GM12864 (cell line): ENCODE results near the gene SARDH.
A peak's percentile ranks its signal among the peaks of the same experiment; 100 is the strongest.

Experiments
- DNase-seq: peaks from one replicate; pipeline ENCODE4 v3.0.0-alpha.2; 2011; ENCODE audit warnings: low read depth
- H3K4me3 ChIP-seq: 2 replicates; pipeline ENCODE4 v1.5.1; 2011; ENCODE audit warnings: mild to moderate bottlenecking, low read depth, low read length, control low read depth
- CTCF ChIP-seq: IDR thresholded peaks from 2 replicates; pipeline ENCODE4 v1.5.1; 2011; ENCODE audit warnings: low read depth, mild to moderate bottlenecking, moderate library complexity, low read length, control low read depth, inconsistent platforms; ENCODE audit errors: missing control alignments

SARDH gene

GRCh38 chr9:133731876-133732638 lies 6.1 kb downstream of the SARDH start:
- no peak for TF ChIP-seq CTCF
- DNase-seq: no peak
- no peak overlapping the region for H3K4me3 ChIP-seq

GRCh38 chr9:133730994-133731715 lies 7.0 kb downstream of the SARDH start:
- no peak for TF ChIP-seq CTCF
- no peak overlapping the region for H3K4me3 ChIP-seq
- no peak for DNase-seq

- no peak overlapping the region for H3K4me3 ChIP-seq
- no peak for DNase-seq
- TF ChIP-seq CTCF: peak; percentile 3
Observed at GRCh38 chr9:133729617-133730281, 8.4 kb downstream of the SARDH start.

- no peak overlapping the region for H3K4me3 ChIP-seq
- no peak for TF ChIP-seq CTCF
- DNase-seq: no peak
Observed at GRCh38 chr9:133728856-133729616, 9.1 kb downstream of the SARDH start.

- H3K4me3 ChIP-seq: no peak overlapping the region
- TF ChIP-seq CTCF: peak; percentile 13
- DNase-seq: no peak
Observed at GRCh38 chr9:133727876-133728441, 10.2 kb downstream of the SARDH start.

GRCh38 chr9:133727277-133727875 lies 10.8 kb downstream of the SARDH start:
- H3K4me3 ChIP-seq: no peak overlapping the region
- no peak for TF ChIP-seq CTCF
- DNase-seq: no peak
